NCI-H345 (cell line): ENCODE data around the gene KHDRBS2.

ENCODE experiments used
- DNase-seq: peaks from one replicate; lab custom pipeline; 2025; lab: John Stamatoyannopoulos, UW

Gene KHDRBS2

DNA sequence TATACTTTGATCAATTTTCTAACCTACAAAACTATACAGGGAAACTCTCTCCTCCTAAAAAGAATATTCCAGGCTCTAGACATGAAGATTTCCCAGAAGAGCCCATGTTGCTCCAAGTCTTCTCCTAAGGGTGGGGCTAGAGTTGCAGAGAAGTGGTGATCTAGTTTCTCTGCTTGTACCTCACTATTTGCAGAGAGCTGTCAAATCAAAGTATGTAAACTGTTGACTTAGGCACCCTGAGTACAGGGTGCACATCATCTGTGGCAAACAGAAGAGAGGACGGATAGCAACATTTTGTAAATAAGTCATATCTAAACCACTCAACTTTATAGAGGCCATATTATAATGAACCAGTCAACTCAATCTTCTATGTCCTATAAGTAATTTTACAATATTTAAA, 250.1 kb downstream of the KHDRBS2 start:
- DNase-seq: no peak

DNA sequence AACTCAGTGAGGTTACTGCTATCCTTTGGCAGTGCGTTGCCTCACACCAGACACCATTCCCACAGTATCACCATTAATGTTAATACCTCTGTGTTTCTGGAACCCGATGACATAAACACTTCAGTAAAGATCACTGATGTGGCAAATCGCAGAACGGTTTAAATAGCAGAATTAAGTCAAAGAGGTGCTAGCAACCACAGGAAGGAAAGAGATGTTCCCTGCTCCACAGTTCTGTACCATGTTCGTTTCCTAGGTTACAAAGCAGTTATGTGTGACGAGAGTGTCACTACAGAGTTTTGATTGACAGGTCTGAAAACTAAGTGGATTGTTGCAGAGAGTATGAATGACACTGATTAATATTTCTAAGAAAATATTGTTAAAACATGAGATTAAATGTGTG, 272.3 kb downstream of the KHDRBS2 start:
- DNase-seq: no peak

DNA sequence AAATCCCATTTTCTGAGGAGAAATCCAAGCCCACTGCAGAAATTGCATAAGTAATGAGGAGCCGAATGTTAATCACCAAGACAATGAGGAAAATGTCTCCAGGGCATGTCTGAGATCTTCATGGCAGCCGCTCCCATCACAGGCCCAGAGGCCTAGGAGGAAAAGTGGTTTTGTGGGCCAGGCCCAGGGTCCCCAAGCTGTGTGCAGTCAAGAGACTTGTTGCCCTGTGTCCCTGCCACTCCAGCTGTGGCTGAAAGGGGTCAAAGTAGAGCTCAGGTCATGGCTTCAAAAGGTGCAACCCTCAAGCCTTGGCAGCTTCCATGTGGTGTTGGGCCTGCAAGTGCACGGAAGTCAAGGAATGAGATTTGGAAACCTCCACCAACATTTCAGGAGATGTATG, 276.6 kb downstream of the KHDRBS2 start:
- DNase-seq: no peak

DNA sequence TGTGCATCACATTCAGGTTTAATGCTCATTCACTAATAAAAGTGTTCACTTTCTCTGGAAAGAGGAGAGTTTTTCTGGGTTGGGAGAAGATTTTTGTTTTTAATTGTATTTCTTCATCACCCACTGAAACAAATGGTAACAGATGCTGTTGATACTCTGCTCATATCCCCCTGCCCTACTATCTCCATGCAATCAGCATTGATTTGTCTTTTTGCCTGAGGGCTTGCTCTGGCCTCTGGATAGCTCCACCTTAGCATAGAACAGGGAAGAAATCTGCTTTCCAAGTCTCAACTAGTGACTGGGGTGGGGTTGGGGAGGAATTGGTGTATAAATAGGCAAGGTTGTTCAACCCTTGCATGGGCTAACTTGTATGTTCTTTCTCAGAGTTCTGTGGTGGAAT, 296.4 kb downstream of the KHDRBS2 start:
- no peak for DNase-seq

DNA sequence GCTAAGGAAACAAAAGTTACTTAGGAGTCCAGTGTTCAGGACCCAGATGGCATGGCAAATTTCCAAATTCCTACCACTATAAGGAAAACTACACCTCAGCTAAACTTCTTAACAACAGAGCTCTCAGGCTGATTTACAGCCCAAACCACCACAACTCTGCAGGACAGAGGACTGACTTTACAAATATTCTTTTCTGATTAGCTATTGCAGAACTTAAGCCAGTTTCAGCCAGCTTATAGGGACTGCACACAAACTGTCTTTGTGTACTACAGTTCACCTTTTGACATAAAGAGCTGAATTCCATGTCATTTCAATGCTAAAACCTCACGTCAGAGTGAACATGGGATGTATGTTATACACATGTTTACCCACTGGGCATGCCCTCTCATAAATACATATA, 305.4 kb downstream of the KHDRBS2 start:
- DNase-seq: no peak

DNA sequence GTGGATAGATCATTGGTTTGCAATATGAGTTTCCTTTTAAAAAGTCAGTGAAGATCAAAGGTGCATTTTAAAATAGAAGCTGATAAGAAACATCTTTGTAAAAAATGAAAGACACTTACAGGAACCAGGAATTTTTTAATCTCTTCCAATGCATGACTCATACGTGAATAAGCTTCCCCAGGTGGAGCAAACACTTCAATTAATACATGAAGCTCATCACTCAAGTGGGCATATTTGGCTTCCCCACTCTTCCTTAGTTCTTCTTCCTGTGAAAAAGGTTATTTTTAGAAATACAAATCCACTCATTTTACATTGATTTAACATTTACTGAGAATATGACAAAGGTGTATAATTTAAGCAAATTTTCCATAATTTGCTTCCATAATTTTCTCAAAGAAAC, 308.1 kb downstream of the KHDRBS2 start:
- DNase-seq: no peak

DNA sequence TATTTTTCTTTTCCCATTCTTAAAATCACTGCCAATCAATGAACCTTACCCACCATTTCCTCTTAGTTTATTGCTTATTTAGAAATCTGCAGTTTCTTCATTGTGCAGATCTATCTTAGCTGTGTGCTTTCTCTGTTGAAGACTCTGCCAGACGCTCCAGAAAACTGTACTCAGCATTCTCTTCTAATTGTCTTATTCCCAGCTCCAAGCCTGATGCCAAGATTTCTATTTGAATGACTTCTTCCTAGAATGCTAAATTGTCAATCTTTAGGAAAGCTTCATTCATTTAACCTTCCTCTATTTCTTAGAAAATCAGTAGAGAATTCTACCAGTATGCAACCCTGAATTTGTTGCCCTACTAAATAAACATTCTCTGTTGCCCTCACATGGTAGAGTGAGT, 308.9 kb downstream of the KHDRBS2 start:
- no peak for DNase-seq

DNA sequence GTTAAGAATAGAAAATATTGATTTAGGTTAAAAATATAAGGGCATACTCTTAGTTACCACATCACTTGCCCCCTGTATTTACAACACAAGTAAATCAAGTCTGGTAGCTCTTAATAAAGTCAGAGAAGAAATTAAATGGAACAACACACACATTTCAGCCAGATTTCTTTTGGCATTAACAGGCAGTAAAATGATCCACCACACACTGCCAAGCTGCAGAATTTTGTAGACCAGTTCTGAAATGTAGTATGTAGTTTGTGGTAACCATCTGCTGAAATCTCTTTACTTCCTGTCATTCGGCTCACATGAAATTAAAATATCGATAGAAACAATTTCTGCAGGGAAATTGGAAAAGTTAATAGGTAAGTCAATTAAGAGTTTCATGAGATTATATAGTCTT, 326.8 kb downstream of the KHDRBS2 start:
- no peak for DNase-seq

DNA sequence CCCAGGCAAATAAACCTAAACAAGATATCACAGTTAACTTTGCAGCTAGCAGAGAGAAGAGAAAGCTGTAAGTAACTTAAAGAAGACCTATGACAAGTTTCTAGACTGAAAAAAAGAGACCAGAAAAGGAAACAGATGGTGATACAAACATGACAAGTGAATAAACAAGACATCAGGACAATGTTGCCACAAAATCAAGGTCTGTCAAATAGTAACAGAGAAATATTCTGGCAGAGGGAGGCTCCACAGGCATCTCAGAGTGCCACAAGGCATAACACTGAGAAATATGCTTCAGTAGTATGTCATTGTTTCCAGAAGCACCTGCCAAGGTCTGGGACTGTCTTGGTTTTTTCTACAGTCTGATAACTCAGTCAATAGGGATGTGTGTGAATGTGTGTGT, 332.2 kb downstream of the KHDRBS2 start:
- no peak for DNase-seq

DNA sequence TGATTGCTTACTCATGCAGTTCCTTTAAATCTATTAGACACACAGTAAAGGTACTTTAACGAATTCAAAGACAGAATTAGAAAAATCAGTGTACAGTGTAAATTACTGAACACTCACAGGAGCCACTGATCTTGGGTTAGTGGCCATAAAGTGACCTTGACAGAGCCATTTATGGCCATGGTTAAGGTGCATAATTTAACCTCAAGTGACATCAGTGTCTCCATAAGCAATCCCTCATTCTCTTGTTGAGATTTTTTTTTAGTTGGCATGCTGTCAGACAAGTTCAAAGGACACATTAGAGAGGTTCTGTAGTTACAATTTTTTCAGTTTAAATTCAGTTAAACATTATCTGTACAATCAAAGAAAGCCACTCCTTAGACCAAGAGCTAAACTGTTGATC, 334.4 kb downstream of the KHDRBS2 start:
- no peak for DNase-seq

DNA sequence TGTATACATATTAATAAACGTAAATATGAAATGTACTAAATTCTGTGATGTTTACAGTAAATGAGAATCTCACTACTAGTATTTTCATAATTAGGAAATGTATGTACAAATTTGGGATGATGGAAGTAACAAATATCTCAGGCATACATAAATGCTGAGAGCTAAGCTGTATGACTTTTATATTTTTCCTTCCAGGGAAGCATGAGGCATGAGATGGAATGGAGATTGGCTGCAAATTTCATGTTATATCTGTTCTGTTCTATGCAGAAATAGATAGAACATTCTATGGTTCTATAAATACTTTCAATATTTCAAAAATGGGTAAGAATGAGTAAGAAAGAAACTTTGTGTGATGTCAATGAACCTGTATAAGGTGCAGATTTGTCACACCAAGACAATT, 335.2 kb downstream of the KHDRBS2 start:
- DNase-seq: no peak

DNA sequence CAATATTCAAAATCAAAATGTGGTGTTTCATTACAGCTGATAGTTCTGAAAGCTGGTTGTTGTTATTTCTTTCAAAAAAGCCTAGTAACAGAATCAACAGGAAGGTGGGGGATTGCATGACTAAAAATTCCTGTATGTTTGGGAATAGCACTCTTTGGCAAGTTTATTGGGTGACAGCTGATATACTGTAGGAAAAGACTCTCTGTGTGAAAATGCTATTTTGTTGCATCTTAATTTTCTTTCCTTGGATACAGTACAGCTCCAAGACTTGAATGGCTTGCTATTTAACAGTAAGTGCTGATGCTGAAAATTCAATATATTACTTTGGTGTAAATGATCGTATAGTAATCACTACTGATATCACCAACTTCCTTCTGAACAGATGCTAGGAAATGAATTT, 336.1 kb downstream of the KHDRBS2 start:
- no peak for DNase-seq

DNA sequence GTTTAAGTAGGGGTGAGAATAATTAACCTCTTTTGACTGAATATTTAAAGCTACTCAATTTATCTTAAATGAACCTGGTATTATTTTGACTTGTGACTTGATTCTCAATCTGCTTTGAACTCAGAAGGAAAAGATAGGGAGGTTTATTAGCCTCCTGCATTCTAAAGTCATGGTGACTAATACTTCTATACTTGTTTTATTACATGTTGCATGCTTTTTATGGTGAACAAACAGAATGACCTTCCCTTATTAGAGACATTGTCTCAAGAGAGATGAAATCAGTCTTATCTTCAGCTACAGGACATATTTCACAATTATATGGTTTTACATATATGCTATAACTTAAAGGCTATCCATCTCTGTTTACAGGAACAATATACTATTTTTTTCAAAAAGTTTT, 336.9 kb downstream of the KHDRBS2 start:
- DNase-seq: no peak

DNA sequence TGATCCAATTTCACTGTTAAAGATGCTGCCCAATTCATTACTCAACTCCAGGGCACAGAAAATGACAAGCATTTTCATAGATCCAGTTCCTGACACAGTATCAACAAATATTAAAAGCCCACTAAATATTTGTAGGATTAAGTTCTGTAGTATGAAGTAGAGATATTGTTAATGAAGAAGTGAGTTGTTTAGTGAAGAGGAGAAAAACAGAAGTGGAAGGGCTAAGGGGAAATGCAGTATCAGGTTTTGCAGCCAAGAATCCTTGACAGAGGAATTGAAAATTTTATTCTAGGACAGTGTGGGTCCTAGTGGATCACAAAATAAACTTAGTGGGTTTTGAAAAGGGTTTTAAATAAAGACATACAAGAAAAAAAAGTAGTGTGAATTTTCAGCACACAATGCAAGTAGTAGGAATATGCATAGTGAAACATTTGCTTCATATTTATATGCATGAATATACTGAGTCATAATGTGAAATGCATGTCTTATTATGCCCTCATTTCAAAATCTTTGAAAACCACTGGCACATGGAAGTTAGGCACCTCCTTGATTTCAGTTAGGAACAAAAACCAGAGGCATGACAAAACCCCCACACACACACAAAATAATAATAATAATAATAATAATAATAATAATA, 338.6 kb downstream of the KHDRBS2 start:
- DNase-seq: no peak

DNA sequence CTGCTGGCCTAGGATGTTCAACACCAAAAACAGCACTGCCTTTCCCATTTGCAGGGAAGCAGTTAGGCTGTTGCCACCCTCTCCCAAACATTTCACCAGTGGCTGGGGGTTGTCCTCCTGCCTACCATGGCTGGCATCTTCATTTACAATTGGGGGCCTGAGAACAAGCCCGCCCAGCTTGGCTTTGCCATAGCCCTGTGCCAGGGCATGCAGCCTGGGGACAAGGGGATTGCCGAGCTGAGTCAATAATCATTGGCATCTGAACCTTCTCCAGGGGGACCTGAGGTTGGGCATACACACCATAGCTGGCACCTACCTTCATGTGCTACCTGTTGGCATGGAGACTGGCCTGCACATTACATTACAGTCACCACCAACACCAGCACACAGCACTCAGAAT, 345.1 kb downstream of the KHDRBS2 start:
- DNase-seq: no peak

DNA sequence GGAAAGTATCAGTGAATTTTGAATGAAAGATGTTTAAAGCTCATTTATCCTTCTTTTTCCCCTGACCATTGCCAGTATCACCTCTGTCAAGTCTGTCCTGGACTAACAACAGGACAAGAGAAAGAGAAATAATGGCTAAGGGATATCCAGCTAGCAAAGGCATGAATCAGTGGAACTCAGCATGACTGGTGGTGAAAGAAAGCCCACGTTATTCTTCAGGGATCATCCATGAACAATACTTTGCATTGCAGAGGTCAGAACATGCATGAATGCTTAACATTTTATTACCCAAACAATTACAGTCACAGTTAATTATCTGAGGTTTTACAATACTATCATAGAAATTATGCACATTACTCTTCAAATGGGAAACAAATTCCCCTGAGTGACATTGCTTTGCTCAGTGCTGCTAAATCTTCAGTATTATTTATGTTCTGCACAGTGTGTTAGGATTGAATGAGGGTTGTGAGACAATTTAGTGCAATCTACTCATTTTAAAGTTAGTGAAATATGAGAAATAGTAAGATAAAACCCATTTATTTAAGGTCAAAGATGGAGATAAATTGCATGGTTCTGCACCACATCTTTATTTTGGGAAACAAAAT, 350.7 kb downstream of the KHDRBS2 start:
- no peak for DNase-seq

DNA sequence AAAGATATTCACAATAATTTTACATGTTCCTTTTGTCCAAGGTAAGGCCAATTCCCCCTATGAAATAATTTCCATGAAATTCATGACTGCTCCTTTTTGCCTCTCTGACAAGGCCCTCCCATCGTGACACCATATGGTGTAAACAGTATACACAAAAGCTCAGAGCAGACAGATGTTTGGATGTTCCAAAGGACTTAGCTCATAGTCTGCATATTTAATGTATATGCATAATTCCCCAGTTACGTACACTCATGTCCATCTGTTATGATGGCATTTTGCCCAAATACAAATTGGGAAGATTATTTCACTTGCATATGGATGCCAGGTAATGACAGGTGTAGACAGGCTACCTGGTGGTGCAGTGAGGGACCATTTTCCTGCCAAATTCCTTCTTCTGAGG, 376.5 kb downstream of the KHDRBS2 start:
- DNase-seq: no peak

DNA sequence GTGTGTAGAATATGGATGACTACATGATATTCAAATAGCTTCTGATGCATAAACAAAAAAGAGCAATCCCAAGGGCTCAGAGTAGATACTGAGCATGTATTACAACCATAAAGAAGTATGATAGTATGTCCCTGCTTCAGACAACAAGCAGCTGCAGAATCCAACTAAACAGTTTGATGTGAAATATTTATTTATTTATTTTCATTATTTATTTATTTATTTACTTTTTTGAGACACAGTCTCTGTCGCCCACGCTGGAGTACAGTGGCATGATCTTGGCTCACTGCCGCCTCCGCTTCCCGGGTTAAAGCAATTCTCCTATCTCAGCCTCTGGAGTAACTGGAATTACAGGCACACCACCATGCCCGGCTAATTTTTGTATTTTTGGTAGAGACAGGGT, 384.3 kb downstream of the KHDRBS2 start:
- DNase-seq: no peak

DNA sequence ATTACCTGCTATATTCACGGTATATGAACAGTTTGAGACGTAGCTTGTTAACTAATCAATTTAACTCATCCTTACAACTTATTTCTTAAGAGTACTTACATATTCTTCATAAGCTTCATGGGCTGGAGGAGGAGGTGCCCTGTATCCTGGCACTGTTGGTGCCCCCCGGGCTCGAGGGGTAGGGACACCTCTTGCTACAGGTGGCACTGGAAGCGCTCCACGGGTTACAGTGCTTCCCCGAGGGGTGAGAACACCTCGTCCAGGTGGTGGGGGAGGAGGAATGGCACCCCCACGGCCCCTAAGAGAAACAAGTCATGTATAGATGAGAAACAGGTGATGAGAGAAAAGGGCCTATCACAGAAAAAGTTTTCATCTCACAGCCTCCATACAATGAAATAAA, 391.5 kb downstream of the KHDRBS2 start:
- no peak for DNase-seq

DNA sequence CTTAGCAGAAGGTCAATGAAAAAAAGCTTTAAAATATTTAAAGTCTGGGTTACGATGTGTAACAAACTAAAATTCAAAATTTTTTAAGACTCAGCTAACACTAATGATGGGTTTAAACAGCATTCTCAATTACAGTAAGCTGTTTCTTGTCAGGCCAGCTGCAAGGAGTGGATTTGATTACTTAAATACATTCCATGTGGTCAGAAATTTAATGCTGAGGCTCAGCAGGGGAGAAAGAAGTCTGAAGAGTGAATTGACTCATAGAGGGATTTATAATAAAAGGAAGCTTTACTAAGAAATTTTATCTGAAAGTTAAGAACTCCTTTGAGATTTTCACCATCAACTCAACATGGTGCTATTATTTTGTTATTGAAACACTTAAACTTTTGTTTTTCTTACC, 398.6 kb downstream of the KHDRBS2 start:
- DNase-seq: no peak

DNA sequence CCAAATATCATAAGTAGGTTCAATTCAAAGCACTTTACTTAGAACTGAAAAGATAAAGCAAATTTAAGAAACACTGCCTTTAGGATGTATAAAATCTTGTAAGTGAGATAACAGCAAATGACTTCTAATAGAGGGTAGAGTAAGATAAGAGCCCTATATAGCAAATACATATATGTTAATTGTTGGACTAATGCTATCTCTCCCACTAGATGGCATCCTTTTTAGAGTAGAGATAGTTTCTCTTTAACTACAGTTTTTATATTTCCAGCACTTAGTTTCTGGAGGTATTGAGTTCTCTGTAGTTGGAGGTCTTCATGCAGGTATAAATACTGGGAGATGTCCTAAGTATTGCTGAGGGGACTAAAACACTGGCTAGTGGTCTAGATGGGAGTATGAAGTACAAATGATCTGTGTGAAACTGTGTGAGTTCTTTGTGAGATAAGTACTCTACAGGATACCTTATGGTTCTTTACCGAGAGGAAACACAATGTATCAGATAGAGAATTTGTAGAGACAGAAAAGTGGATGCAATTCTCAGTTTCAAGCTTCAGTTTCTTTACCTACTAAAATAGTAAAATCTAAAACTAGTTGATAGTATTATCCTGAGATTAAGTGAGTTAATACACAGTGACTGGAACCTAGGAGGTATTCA, 399.3 kb downstream of the KHDRBS2 start:
- no peak for DNase-seq

DNA sequence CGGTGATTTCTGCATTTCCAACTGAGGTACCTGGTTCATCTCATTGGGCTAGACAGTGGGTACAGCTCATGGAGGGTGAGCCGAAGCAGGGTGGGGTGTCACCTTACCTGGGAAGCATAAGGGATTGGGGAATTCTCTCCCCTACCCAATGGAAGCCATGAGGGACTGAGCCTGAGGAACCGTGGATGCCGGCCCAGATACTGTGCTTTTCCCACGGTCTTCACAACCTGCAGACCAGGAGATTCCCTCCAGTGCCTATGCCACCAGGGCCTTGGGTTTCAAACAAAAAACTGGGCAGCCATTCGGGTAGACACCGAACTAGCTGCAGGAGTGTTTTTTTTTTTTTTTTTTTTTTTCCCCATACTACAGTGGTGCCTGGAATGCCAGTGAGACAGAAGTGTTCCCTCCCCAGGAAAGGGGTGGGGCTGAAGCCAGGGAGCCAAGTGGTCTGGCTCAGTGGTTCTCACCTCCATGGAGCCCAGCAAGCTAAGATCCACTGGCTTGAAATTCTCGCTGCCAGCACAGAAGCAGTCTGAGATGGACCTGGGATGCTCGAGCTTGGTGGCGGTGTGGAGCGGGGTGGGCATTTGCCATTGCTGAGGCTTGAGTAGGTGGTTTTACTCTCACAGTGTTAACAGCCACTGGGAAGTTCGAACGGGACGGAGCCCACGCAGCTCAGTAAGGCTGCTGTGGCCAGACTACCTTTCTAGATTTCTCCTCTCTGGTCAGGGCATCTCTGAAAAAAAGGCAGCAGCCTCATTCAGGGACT, 416.2 kb downstream of the KHDRBS2 start:
- DNase-seq: no peak

DNA sequence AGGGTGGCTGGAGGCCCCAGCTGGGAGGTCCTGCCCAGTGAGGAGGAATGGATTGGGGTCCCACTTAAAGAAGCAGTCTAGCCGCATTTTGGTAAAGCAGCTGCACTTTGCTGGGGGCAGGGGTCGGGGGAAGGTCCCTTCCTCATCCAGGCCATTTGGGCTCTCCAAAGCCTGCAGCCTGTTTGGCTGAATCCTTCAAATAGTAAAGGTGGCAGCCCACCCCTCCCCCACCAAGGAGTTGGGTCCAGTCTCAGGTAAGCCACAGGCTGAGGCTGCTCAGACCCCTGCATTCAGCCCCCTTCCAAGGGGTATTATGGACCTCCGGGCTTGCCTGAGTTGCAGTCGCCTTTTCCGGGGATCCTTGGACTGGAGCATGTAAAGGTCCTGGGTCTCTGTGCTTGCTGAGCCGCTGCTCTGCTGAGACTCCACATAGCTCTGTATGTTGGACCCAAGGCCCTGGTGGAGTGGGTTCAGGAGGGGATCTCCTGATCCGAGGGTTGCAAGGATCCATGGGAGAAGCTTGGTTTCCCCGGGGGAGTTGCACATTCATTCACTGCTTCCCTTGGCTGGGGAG, 417.4 kb downstream of the KHDRBS2 start:
- no peak for DNase-seq
